Liver (tissue), 9 donors: Measurements from ENCODE around the gene SEPTIN1. TPM values are rescaled to one million over a fixed set of nuclear protein-coding genes. Genes with fewer than 3 reads are reported as not detected.

Experiments used
- DNase-seq: peaks from one replicate; pipeline ENCODE4 v3.0.0-alpha.2; 2017; ENCODE audit warnings: low spot score
- H3K27ac ChIP-seq, 2 donors: one replicate each; pipeline ENCODE4 v1.7.0; 2013; ENCODE audit warnings: inconsistent platforms in 2 of 2, low read length in 2 of 2, control low read depth in 1 of 2, low read depth in 1 of 2, mild to moderate bottlenecking in 1 of 2
- H3K27me3 ChIP-seq, 4 donors: one replicate each; pipeline versions ENCODE4 v1.6.1 to v1.7.0; 2013; ENCODE audit warnings: low read length in 3 of 4, inconsistent platforms in 1 of 4, mild to moderate bottlenecking in 1 of 4, moderate library complexity in 1 of 4; ENCODE audit not compliant: control insufficient read depth in 4 of 4, insufficient read depth in 4 of 4
- H3K36me3 ChIP-seq, 4 donors: one replicate each; pipeline versions ENCODE4 v1.6.1 to v1.7.0; 2013; ENCODE audit warnings: low read length in 3 of 4, mild to moderate bottlenecking in 3 of 4, low read depth in 1 of 4, moderate library complexity in 1 of 4; ENCODE audit not compliant: control insufficient read depth in 4 of 4, insufficient read depth in 3 of 4
- H3K4me1 ChIP-seq, 4 donors: one replicate each; pipeline versions ENCODE4 v1.6.1 to v1.7.0; 2013; ENCODE audit warnings: low read length in 3 of 4, mild to moderate bottlenecking in 3 of 4, moderate library complexity in 1 of 4; ENCODE audit not compliant: control insufficient read depth in 4 of 4, insufficient read depth in 4 of 4
- H3K4me3 ChIP-seq, 3 donors: one replicate each; pipeline versions ENCODE4 v1.6.1 to v1.7.0; 2013; ENCODE audit warnings: low read length in 3 of 3, control low read depth in 1 of 3, low read depth in 1 of 3, mild to moderate bottlenecking in 1 of 3
- H3K9ac ChIP-seq, 2 donors: one replicate each; pipeline ENCODE4 v1.7.0; 2013; ENCODE audit warnings: low read length in 2 of 2, mild to moderate bottlenecking in 2 of 2, moderate library complexity in 2 of 2, control low read depth in 1 of 2, low read depth in 1 of 2
- H3K9me3 ChIP-seq, 4 donors: one replicate each; pipeline versions ENCODE4 v1.6.1 to v1.7.0; 2013; ENCODE audit warnings: low read length in 3 of 4; ENCODE audit not compliant: control insufficient read depth in 4 of 4
- EGR1 ChIP-seq, 2 donors: IDR thresholded peaks; 2 replicates each; pipeline ENCODE4 v1.6.1; 2016 to 2018; ENCODE audit warnings: antibody characterized with exemption in 2 of 2, low read depth in 2 of 2
- FOXA1 ChIP-seq: IDR thresholded peaks from 2 replicates; pipeline ENCODE4 v1.6.1; 2016; ENCODE audit warnings: antibody characterized with exemption
- FOXA2 ChIP-seq: IDR thresholded peaks from 2 replicates; pipeline ENCODE4 v1.6.1; 2016; ENCODE audit warnings: antibody characterized with exemption
- GABPA ChIP-seq, 2 donors: IDR thresholded peaks in 1 of 2; conservative IDR thresholded peaks in 1 of 2; 2 replicates each; pipeline ENCODE4 v1.6.1; 2016; ENCODE audit warnings: antibody characterized with exemption in 2 of 2, mild to moderate bottlenecking in 1 of 2, moderate library complexity in 1 of 2
- HNF4A ChIP-seq, 2 donors: conservative IDR thresholded peaks; 2 replicates each; pipeline ENCODE4 v1.6.1; 2016; ENCODE audit warnings: antibody characterized with exemption in 2 of 2, mild to moderate bottlenecking in 2 of 2
- HNF4G ChIP-seq: IDR thresholded peaks from 2 replicates; pipeline ENCODE4 v1.6.1; 2016; ENCODE audit warnings: antibody characterized with exemption
- JUND ChIP-seq, 2 donors: IDR thresholded peaks; 2 replicates each; pipeline ENCODE4 v1.6.1; 2016; ENCODE audit warnings: antibody characterized with exemption in 2 of 2
- NR2F2 ChIP-seq: IDR thresholded peaks from 2 replicates; pipeline ENCODE4 v1.6.1; 2016; ENCODE audit warnings: antibody characterized with exemption
- RAD21 ChIP-seq, 2 donors: IDR thresholded peaks; 2 replicates each; pipeline ENCODE4 v1.6.1; 2016; ENCODE audit warnings: antibody characterized with exemption in 2 of 2, mild to moderate bottlenecking in 2 of 2
- REST ChIP-seq: IDR thresholded peaks from 2 replicates; pipeline ENCODE4 v1.6.1; 2016; ENCODE audit warnings: antibody characterized with exemption, mild to moderate bottlenecking
- RXRA ChIP-seq, 2 donors: IDR thresholded peaks; 2 replicates each; pipeline ENCODE4 v1.6.1; 2017 to 2018; ENCODE audit warnings: antibody characterized with exemption in 2 of 2, mild to moderate bottlenecking in 1 of 2
- SP1 ChIP-seq: IDR thresholded peaks from 2 replicates; pipeline ENCODE4 v1.6.1; 2018; ENCODE audit warnings: antibody characterized with exemption, mild to moderate bottlenecking
- YY1 ChIP-seq: IDR thresholded peaks from 2 replicates; pipeline ENCODE4 v1.6.1; 2016; ENCODE audit warnings: antibody characterized with exemption, mild to moderate bottlenecking
- WGBS: extraction: QIAGEN DNeasy Blood & Tissue Kit; methylation state at CpG from one replicate; pipeline ENCODE4 v1.1.7; 2013; 5-methylcytosine and 5-hydroxymethylcytosine counted together
- polyA plus RNA-seq, 2 donors: library from polyadenylated mRNA; stranded (reverse) in 1 of 2; unstranded in 1 of 2; fragments of 200-250 nt in 1 of 2; fragments of >200 nt in 1 of 2; fragmentation: Nextera tagmentation in 1 of 2; extraction: Ambion mirVana in 1 of 2; gene quantifications; one replicate each; pipeline versions ENCODE4 v1.2.1 to v1.2.3, GENCODE V29; 2013 to 2015
- total RNA-seq, 2 donors: library from RNA; depleted of rRNA; stranded (reverse); fragments of >200 nt; gene quantifications; one replicate each; pipeline ENCODE4 v1.2.3, GENCODE V29; 2014
- TF ChIP-seq, protein P1 (sequence below): IDR thresholded peaks from 2 replicates; pipeline ENCODE4 v1.6.1; 2016; ENCODE audit warnings: antibody characterized with exemption
- TF ChIP-seq, protein P2 (sequence below): IDR thresholded peaks from 2 replicates; pipeline ENCODE4 v1.6.1; 2016; ENCODE audit warnings: antibody characterized with exemption
- TF ChIP-seq, protein P3 (sequence below): fragments of 150-350 bp; IDR thresholded peaks from 2 replicates; pipeline ENCODE4 v1.5.1; 2017; ENCODE audit warnings: improper control_type of control experiment, low read depth, low read length; ENCODE audit not compliant: missing input control
- donor health status: healthy.
- donor health status: healthy.
- donor health status: healthy.
- donor health status: healthy.
- donor health status: healthy.

The SEPTIN1 gene
- total and polyA plus RNA-seq, 4 donors: 0.42 to 2.8 (median 1.2) TPM

- peaks cover 0 to 3% (median 1%) of the 10 kb centered on the region in 4 donors for H3K36me3 ChIP-seq
- peak overlapping the region; percentile 16 to 18 for H3K9ac ChIP-seq
- peak overlapping the region; percentile 76 to 96 (median 88) for H3K4me3 ChIP-seq
- no peaks in the 10 kb centered on the region for H3K27me3 ChIP-seq
- H3K4me1 ChIP-seq: peaks cover 2 to 25% (median 15%) of the 10 kb centered on the region in 4 donors
- 11% methylated on average over 13 of the region's 13 CpGs for WGBS
- no peak for DNase-seq
- H3K9me3 ChIP-seq: no peaks in the 10 kb centered on the region
- no peak for TF ChIP-seq SP1
- TF ChIP-seq HNF4A (conservative IDR thresholded peaks at IDR 0.05): no peak
- TF ChIP-seq EGR1 (IDR thresholded peaks at IDR 0.05; ENCODE audit: low read depth in 2 of 2): no peak
- TF ChIP-seq RXRA (IDR thresholded peaks at IDR 0.05): no peak
- TF ChIP-seq NR2F2: no peak
- no peak for TF ChIP-seq FOXA2
- TF ChIP-seq GABPA (IDR thresholded peaks at IDR 0.05 in 1 of 2, conservative IDR thresholded peaks at IDR 0.05 in 1 of 2): no peak
- TF ChIP-seq, protein P1, sequence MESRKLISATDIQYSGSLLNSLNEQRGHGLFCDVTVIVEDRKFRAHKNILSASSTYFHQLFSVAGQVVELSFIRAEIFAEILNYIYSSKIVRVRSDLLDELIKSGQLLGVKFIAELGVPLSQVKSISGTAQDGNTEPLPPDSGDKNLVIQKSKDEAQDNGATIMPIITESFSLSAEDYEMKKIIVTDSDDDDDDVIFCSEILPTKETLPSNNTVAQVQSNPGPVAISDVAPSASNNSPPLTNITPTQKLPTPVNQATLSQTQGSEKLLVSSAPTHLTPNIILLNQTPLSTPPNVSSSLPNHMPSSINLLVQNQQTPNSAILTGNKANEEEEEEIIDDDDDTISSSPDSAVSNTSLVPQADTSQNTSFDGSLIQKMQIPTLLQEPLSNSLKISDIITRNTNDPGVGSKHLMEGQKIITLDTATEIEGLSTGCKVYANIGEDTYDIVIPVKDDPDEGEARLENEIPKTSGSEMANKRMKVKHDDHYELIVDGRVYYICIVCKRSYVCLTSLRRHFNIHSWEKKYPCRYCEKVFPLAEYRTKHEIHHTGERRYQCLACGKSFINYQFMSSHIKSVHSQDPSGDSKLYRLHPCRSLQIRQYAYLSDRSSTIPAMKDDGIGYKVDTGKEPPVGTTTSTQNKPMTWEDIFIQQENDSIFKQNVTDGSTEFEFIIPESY: no peak
- TF ChIP-seq HNF4G: no peak
- no peak for TF ChIP-seq REST
- no peak for TF ChIP-seq JUND (IDR thresholded peaks at IDR 0.05)
- TF ChIP-seq YY1: no peak
- H3K27ac ChIP-seq: peak overlapping the region; percentile 75 to 78
Observed at GRCh38 chr16:30395992-30396585, 13.7 kb upstream of the SEPTIN1 start.

- WGBS: under 1% methylated on average over 103 of the region's 103 CpGs
- peak within 1 kb of the TSS; percentile 76 to 96 (median 88) for H3K4me3 ChIP-seq
- peaks cover 2 to 22% (median 14%) of the 10 kb centered on the region in 4 donors for H3K4me1 ChIP-seq
- peaks cover 0 to 3% (median 1%) of the 10 kb centered on the region in 4 donors for H3K36me3 ChIP-seq
- H3K27me3 ChIP-seq: no peaks in the 10 kb centered on the region
- DNase-seq: peak; percentile 74
- peak within 1 kb of the TSS; percentile 16 to 18 for H3K9ac ChIP-seq
- peak within 1 kb of the TSS; percentile 75 to 78 for H3K27ac ChIP-seq
- no peaks in the 10 kb centered on the region for H3K9me3 ChIP-seq
- TF ChIP-seq, protein P2, sequence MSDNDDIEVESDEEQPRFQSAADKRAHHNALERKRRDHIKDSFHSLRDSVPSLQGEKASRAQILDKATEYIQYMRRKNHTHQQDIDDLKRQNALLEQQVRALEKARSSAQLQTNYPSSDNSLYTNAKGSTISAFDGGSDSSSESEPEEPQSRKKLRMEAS: no peak
- TF ChIP-seq YY1 (peak; percentile 17), REST (no peak), FOXA1 (no peak), JUND (IDR thresholded peaks at IDR 0.05) (no peak), EGR1 (IDR thresholded peaks at IDR 0.05; ENCODE audit: low read depth in 2 of 2) (peak; percentile 37 to 58), RAD21 (IDR thresholded peaks at IDR 0.05) (peak; percentile 14 to 43), FOXA2 (no peak), HNF4G (no peak)
- TF ChIP-seq, protein P1: no peak
- TF ChIP-seq, protein P3, sequence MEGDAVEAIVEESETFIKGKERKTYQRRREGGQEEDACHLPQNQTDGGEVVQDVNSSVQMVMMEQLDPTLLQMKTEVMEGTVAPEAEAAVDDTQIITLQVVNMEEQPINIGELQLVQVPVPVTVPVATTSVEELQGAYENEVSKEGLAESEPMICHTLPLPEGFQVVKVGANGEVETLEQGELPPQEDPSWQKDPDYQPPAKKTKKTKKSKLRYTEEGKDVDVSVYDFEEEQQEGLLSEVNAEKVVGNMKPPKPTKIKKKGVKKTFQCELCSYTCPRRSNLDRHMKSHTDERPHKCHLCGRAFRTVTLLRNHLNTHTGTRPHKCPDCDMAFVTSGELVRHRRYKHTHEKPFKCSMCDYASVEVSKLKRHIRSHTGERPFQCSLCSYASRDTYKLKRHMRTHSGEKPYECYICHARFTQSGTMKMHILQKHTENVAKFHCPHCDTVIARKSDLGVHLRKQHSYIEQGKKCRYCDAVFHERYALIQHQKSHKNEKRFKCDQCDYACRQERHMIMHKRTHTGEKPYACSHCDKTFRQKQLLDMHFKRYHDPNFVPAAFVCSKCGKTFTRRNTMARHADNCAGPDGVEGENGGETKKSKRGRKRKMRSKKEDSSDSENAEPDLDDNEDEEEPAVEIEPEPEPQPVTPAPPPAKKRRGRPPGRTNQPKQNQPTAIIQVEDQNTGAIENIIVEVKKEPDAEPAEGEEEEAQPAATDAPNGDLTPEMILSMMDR: peak; percentile 33
Observed at GRCh38 chr16:30395155-30395991, 13.0 kb upstream of the SEPTIN1 start, which contains the start of gene ZNF48. Gene ZNF48 (plus strand): TSS chr16:30395420. CDS start chr16:30395795, 375 bp downstream.
